NCI-H748 treated with DMSO at 0.1 percent for 48 hours (cell line): ENCODE measurements around the gene PADI3.
"Not testable (repeated sequence)": the region's sequence is repeated elsewhere in the genome, so short reads cannot be mapped to it uniquely, and the experiment has no call there.

Experiments used
- DNase-seq: peaks from one replicate; lab custom pipeline; 2025; lab: John Stamatoyannopoulos, UW

The PADI3 gene

DNA sequence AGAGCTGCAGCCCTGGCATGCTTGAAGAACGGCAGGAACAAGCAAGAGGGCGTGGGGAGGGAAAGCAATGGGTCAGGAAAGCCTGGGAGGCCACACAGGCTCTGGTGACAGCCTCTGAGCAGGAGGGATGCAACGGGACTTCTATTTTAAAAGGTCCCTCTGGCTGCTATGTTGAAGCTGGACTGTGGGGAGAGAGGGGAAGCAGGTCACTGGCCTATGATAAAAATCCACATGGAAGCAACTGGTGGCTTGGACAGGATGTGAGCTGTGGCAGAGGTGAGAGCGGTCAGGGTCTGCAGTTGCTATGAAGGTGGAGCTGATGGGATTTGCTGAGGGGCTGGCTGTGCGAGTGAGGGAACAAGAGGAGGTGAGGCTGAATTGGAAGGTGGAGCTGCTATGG is 32.8 kb upstream of the PADI3 start:
- DNase-seq, result no peak

- no peak for DNase-seq
Measured at GRCh38 chr1:17217607-17218006, 31.3 kb upstream of the PADI3 start.

DNA sequence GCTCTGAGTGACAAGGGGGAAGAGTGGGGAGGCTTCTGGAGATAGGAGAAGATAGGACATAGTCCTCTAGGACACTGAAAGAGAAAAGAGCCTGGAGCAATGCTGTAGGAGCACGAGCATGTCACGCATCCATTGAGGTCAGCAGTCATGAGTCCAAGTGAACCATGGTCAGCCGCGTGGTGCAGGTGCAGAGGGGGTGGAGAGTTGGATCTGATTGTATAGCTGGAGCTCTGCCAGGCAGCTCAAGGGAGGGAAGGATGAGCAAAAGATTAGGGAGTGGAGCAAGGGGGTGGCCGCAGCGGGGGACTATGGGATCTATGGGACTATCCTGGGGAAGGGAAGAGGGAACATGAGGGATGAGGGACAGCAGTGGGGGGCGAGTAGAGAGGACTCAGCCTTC is 30.0 kb upstream of the PADI3 start:
- no peak for DNase-seq

DNA sequence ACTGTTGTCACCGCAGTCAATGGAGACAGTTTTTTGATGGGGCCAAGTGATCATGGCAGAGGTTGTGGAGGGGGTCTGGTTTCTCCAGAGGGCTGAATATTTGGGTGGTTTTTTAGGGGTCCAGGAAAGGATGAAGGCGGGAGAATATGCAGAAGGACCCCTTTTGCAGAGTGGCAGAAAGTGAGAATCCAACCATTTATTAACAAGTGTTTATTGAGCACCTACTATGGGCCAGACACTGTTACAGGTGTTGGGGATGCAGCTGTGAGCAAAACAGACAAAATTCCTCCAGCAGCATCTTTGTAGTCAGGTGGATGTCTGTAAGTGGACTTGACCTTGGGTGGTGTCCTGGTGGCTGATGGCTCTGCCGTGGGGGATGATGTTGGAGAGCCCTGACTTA is 28.6 kb upstream of the PADI3 start:
- no peak for DNase-seq

DNA sequence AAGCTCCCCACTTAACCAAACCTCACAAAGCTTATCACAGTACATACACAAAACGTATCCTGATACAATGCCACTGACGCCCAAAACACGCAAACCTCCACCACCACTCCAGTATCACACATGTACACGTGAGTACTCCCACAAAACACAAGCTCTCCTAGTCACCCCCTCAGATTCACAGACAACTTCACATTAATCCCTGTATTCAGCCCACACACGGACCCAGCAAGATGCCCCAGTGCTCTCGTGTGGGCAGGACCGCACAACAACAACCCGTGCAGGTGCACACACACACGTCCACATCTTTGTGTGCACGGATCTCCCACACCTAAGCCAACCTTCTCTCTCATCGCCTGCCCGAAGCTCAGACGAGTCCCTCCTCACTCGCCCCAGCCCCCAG is 26.3 kb upstream of the PADI3 start:
- no peak for DNase-seq

DNA sequence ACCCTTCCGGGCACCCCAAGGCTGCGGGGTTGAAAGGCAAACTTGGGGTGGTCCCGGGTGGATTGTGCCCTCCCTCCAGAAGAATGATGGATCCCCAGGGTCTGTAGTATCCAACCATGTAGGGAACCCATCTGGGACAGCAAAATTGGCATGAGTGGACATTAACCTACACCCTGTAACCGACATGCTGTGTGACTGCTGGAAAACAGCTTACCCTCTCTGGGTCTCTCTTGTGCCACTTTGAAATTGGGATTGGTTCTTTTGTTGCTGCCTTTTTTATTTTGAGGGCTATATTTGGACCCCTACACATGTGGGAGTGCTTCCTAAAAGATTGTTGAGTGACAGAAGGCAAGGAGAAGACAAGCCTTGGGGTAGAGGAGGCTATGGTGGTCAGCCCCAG is 24.5 kb upstream of the PADI3 start:
- DNase-seq, result no peak

GRCh38 chr1:17225140-17225539 is 23.8 kb upstream of the PADI3 start:
- DNase-seq, result no peak

- DNase-seq, result no peak
Measured at GRCh38 chr1:17227358-17227915, 21.5 kb upstream of the PADI3 start.

- DNase-seq, result no peak
Measured at GRCh38 chr1:17228619-17229018, 20.3 kb upstream of the PADI3 start.

GRCh38 chr1:17229379-17229778 is 19.5 kb upstream of the PADI3 start:
- no peak for DNase-seq

DNA sequence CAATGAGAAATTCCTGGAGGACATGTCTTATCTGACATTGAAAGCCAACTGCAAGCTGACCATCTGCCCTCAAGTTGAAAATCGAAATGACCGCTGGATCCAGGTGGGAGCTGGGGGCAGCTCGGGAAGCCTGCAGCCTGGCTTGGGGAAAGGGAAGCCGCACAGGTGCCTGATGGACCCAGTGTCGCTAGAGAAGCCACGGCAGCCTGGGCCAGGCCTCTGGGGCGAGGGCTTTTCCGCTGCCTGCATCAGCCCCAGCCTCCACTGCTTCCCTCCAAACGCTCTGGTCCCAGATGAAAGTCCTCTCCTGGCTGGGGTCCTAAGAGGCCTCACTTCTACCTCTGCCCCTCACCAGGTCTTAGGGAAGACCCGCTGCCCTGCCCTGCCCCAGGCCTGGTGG is 18.8 kb upstream of the PADI3 start:
- DNase-seq, result no peak

GRCh38 chr1:17230671-17231310 is 18.1 kb upstream of the PADI3 start:
- DNase-seq, result no peak

DNA sequence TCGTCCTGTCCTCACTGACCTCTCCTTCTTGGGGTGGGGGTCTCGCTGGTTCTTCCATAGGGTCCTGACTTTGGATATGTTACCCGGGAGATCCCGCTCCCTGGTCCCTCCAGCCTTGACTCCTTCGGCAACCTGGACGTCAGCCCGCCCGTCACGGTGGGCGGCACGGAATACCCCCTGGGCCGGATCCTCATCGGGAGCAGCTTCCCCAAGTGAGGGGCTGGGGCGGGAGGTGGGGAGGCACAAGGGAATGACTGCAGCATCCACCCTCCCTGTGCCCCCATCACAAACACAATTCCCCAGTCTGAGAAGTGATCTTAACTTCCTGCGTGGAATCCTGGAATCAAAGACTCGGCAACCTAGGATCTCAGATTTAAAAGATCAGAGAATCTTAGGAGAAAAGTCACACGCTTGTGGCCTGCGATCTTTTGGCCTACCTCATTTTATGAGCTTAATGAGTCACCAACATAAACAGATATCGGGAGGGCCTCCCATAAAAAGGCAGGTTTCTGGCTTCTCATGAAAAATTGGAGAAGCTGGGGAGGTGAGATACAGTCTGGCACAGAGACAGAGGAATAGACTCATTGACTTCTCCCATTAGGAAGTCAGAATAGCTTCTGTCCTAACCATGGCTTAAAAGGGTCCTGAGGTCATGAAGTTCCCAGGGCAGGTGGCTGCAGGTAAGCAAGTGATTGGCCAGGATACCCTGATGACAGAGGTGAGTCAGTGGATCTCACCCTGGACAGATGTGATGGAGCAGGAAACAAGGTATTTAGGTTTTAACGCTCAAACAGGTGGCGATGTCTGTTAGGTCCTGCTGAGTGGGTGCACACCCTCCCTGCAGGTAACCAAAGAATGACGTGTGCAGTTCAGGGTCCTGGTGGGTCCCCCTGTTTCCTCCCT is 15.9 kb upstream of the PADI3 start:
- DNase-seq, result no peak

- no peak for DNase-seq
Measured at GRCh38 chr1:17233675-17234320, 15.1 kb upstream of the PADI3 start.

GRCh38 chr1:17234405-17234804 is 14.5 kb upstream of the PADI3 start:
- no peak for DNase-seq

DNA sequence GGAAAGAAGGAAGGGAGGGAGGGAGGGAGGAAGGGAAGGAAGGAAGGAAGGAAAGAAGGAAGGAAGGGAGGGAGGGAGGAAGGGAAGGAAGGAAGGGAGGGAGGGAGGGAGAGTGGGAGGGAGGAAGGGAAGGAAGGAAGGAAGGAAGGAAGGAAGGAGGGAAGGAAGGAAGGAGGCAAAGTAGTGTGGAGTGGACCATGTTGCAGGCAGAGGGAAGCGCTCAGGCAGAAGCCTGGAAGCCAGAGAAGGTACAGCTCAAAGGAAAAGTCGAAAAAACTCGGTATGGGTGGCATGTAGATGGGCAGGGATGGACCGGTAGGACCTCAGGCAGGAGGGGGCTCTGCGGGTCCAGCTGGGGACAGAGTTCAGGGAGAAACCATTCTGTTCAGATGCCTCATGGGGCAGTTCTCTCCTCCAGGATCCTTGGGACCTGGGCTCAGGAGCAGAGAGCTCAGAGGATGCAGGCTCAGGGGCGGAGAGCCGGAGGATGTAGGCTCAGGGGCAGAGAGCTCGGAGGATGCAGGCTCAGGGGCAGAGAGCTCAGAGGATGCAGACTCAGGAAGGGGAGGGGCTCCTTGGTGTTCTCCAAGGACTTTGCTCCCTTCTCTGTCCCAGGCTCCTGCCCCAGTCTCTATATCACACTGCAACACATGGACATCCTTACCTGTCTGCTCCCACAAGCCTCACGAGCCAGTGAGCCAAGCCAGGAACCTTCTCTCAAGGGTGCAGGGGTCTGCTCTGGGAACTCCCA is 13.6 kb upstream of the PADI3 start:
- DNase-seq, result no peak

GRCh38 chr1:17236779-17237560 is 11.9 kb upstream of the PADI3 start:
- DNase-seq, result peak; percentile 53

- no peak for DNase-seq
Measured at GRCh38 chr1:17237561-17237903, 11.4 kb upstream of the PADI3 start.

DNA sequence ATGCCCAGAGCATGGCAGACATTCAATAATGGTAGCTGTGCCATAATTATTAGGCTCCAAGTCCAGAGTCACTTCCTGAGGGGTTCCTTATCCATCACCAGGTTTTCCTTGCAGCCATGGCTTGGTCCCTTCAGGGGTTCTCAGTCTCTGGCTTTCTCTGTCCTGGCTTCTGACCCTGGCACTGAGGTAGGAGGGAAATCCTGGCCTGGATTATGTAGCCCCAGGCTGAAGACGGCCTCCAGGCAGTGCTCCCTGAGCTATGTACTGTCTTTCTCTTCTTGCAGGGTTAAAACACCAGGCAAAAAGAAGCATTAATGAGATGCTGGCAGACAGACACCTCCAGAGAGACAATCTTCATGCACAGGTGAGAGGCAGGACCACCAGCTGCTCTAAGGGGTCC is 9.5 kb upstream of the PADI3 start:
- no peak for DNase-seq

DNA sequence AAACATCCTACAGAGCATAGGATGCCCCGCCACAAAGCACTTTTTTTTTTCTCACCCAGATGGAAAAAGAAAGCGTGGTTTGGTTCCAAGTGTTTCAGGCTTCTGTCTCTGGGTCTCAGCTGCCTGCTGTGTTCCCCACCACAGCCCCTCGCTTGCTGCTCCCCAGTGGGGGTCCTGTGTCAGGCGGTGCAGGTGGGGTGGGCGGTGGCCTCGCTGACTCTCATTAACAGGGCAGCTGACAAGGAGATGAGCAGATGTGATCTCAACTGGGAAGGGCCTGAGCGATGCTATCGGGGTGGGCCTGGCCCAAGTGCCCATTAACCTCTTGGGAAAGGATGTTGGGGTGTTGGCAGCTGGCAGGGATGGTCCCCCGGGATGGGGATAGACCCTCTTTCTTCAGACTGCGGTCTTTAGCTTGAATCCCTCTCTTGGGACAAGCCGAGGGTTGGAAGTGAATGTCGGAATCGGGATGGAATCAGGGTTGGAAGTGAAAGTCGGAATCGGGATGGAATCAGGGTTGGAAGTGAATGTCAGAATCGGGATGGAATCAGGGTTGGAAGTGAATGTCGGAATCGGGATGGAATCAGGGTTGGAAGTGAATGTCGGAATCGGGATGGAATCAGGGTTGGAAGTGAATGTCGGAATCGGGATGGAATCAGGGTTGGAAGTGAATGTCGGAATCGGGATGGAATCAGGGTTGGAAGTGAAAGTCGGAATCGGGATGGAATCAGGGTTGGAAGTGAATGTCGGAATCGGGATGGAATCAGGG is 7.7 kb upstream of the PADI3 start:
- DNase-seq, result not testable (repeated sequence)

- not testable (repeated sequence) for DNase-seq
Measured at GRCh38 chr1:17241780-17242074, 7.2 kb upstream of the PADI3 start.
